Heart left ventricle (tissue), 16 donors: Measurements from ENCODE around the gene MED15. TPM values are rescaled to one million over a fixed set of nuclear protein-coding genes. Genes with fewer than 3 reads are reported as not detected.

Experiments
- ATAC-seq, 4 donors: fragments of 200-7000 bp; cut with Tn5 transposase; one replicate each; pipeline ENCODE4 v1.9.1; 2020 to 2022; ENCODE audit warnings: moderate library complexity in 4 of 4, mild to moderate bottlenecking in 3 of 4, moderate number of reproducible peaks in 1 of 4
- DNase-seq, 5 donors: peaks; one replicate each; pipeline ENCODE4 v3.0.0-alpha.2; 2020
- H3K27ac ChIP-seq, 12 donors: fragments of 200-600 bp; sonication (generic) in 4 of 12; one replicate each; pipeline versions ENCODE4 v1.5.0 to v1.8.0; 2016 to 2022; ENCODE audit warnings: mild to moderate bottlenecking in 2 of 12
- H3K27me3 ChIP-seq, 9 donors: fragments of 200-600 bp; sonication (generic) in 2 of 9; one replicate each; pipeline versions ENCODE4 v1.5.1 to v1.8.0; 2016 to 2022; ENCODE audit warnings: mild to moderate bottlenecking in 3 of 9
- H3K36me3 ChIP-seq, 9 donors: fragments of 200-600 bp; sonication (generic) in 2 of 9; one replicate each; pipeline versions ENCODE4 v1.5.0 to v1.8.0; 2018 to 2022; ENCODE audit warnings: mild to moderate bottlenecking in 2 of 9
- H3K4me1 ChIP-seq, 12 donors: fragments of 200-600 bp; sonication (generic) in 4 of 12; one replicate each; pipeline versions ENCODE4 v1.5.0 to v1.8.0; 2016 to 2022; ENCODE audit warnings: mild to moderate bottlenecking in 3 of 12
- H3K4me3 ChIP-seq, 12 donors: fragments of 200-600 bp; sonication (generic) in 4 of 12; one replicate each; pipeline versions ENCODE4 v1.5.0 to v1.8.0; 2017 to 2022; ENCODE audit warnings: mild to moderate bottlenecking in 9 of 12, moderate library complexity in 4 of 12
- H3K9me3 ChIP-seq, 12 donors: fragments of 200-600 bp; sonication (generic) in 4 of 12; one replicate each; pipeline versions ENCODE4 v1.5.0 to v1.8.0; 2016 to 2022; ENCODE audit warnings: mild to moderate bottlenecking in 1 of 12
- CTCF ChIP-seq, 12 donors: fragments of 200-600 bp; sonication (generic) in 4 of 12; IDR thresholded peaks; one replicate each; pipeline versions ENCODE4 v1.5.0 to v1.8.0; 2018 to 2022; ENCODE audit warnings: antibody characterized with exemption in 12 of 12, mild to moderate bottlenecking in 5 of 12
- POLR2A ChIP-seq, 2 donors: fragments of 450-650 bp; IDR thresholded peaks; one replicate each; pipeline ENCODE4 v1.6.1; 2017; ENCODE audit warnings: antibody characterized with exemption in 2 of 2, mild to moderate bottlenecking in 2 of 2, moderate library complexity in 2 of 2
- WGBS, 4 donors: extraction: QIAGEN DNeasy Blood & Tissue Kit in 2 of 4; methylation state at CpG; one replicate each; pipeline versions ENCODE4 v1.1.5 to v1.1.7; 2013 to 2018; 5-methylcytosine and 5-hydroxymethylcytosine counted together
- intact Hi-C, 10 donors: fragments of 100-400 bp; cut with DNase I; formaldehyde crosslinking; loops; one replicate each; pipeline versions ENCODE4 v1.11.1 to v1.14.2; 2022
- polyA plus RNA-seq, 2 donors: library from polyadenylated mRNA; stranded (reverse); fragments of 200-250 nt; gene quantifications; one replicate each; pipeline ENCODE4 v1.2.3, GENCODE V29; 2013
- total RNA-seq, 9 donors: library from RNA; depleted of rRNA in 2 of 9; stranded (reverse); fragments of >200 nt in 2 of 9; fragmentation: NEBNext Ultra II Directional in 3 of 9; extraction: Animal tissue kit (Norgen Biotek cat#: 25700) in 3 of 9; gene quantifications; one replicate each; pipeline versions ENCODE4 v1.1.0 to v1.2.4, GENCODE V29; 2016 to 2023
- donor health status: ischemic (EF 13 %, LVEDD 7.1; RV severe dilation, severe dysfunction).
- donor health status: healthy with polysubstance abuse.
- donor health status: DM: no; HTN: yes; CAD: no.
- donor health status: DM: no; HTN: no; CAD: no.
- donor health status: ischemic (EF 25% LVEDD 6.9; RV normal size, moderate dysfunction).
- donor health status: ischemic (EF 25% LVEDD 5.7; RV mildly dilated, moderate dysfunction).
- donor health status: healthy.
- donor health status: DM: yes; HTN: yes; CAD: no.
- donor health status: ischemic (EF 35%, LVEDD 5.7; RV mildly dilated, moderate dysfunction).
- donor health status: nonischemic (EF 11% LVEDD 7.7; RV severe dilation, severe dysfunction).
- donor health status: DM: yes; HTN: yes; CAD: no.
- donor health status: PGD.
- donor health status: ischemic (EF 29% LVEDD 5.4; RV normal size, mild dysfunction).
- donor health status: nonischemic (EF 23%, LVEDD 6.1; RV moderate dilation, normal function).

The MED15 gene
- total and polyA plus RNA-seq, 11 donors = 27.9 to 78.3 (median 43.0) TPM

- no peaks in the 10 kb centered on the region for H3K27me3 ChIP-seq
- no peak overlapping the region for H3K4me3 ChIP-seq
- H3K4me1 ChIP-seq = peaks cover 0 to 39% (median 18%) of the 10 kb centered on the region in 12 donors
- DNase-seq (no peak), ATAC-seq (no peak)
- H3K36me3 ChIP-seq = peaks cover 5 to 98% (median 84%) of the 10 kb centered on the region in 9 donors
- H3K27ac ChIP-seq = no peak overlapping the region
- intact Hi-C loops = loop anchor here in 4 of 10 donors (5.0 to 10.0 kb wide), 2 partner anchors 68 to 160 kb away; partner anchors contain the start of gene MED15 (in 2 of the 4)
- TF ChIP-seq CTCF (IDR thresholded peaks at IDR 0.05) (no peak), POLR2A (IDR thresholded peaks at IDR 0.05) (no peak)
- H3K9me3 ChIP-seq = no peaks in the 10 kb centered on the region
- WGBS, 4 donors = 95 to 97% (median 96%) methylated on average over 18 of the region's 18 CpGs
Observed at GRCh38 chr22:20574920-20575353, 67.5 kb downstream of the MED15 start.

GRCh38 chr22:20575724-20576444, 68.5 kb downstream of the MED15 start:
- Histone ChIP-seq H3K27me3 (no peaks in the 10 kb centered on the region), H3K4me3 (no peak overlapping the region), H3K9me3 (no peaks in the 10 kb centered on the region), H3K27ac (peak overlapping the region in 1 of 12 donors; percentile 50), H3K4me1 (peaks cover 0 to 35% (median 18%) of the 10 kb centered on the region in 12 donors), H3K36me3 (peaks cover 5 to 99% (median 82%) of the 10 kb centered on the region in 9 donors)
- TF ChIP-seq POLR2A (IDR thresholded peaks at IDR 0.05) = no peak
- TF ChIP-seq CTCF (IDR thresholded peaks at IDR 0.05) = no peak
- no peak for DNase-seq
- no peak for ATAC-seq
- WGBS, 4 donors = 92 to 94% (median 93%) methylated on average over 6 of the region's 6 CpGs
- intact Hi-C loops = loop anchor here in 2 of 10 donors (10.0 kb wide), 1 partner anchor 161 kb away; no protein-coding TSS in a partner anchor

- Histone ChIP-seq H3K36me3 (peaks cover 5 to 99% (median 80%) of the 10 kb centered on the region in 9 donors), H3K27me3 (no peaks in the 10 kb centered on the region), H3K4me1 (peaks cover 0 to 35% (median 18%) of the 10 kb centered on the region in 12 donors), H3K9me3 (no peaks in the 10 kb centered on the region), H3K27ac (peak overlapping the region in 1 of 12 donors; percentile 50), H3K4me3 (no peak overlapping the region)
- DNase-seq (no peak), ATAC-seq (peak in 2 of 4 donors; percentile 18 to 35)
- 77 to 91% (median 83%) methylated on average over 3 of the region's 3 CpGs for WGBS, 4 donors
- intact Hi-C loops = loop anchor here in 2 of 10 donors (10.0 kb wide), 1 partner anchor 162 kb away; no protein-coding TSS in a partner anchor
- no peak for TF ChIP-seq POLR2A (IDR thresholded peaks at IDR 0.05)
- TF ChIP-seq CTCF (IDR thresholded peaks at IDR 0.05) = no peak
Observed at GRCh38 chr22:20576445-20576816, 69.0 kb downstream of the MED15 start.

GRCh38 chr22:20577045-20577444, 69.6 kb downstream of the MED15 start:
- Histone ChIP-seq H3K4me3 (no peak overlapping the region), H3K27ac (no peak overlapping the region), H3K27me3 (no peaks in the 10 kb centered on the region), H3K36me3 (peaks cover 5 to 99% (median 77%) of the 10 kb centered on the region in 9 donors), H3K4me1 (peaks cover 0 to 35% (median 18%) of the 10 kb centered on the region in 12 donors), H3K9me3 (no peaks in the 10 kb centered on the region)
- 25 to 72% (median 61%) methylated on average over 1 of the region's 1 CpG for WGBS, 4 donors
- intact Hi-C loops = loop anchor here in 2 of 10 donors (10.0 kb wide), 1 partner anchor 162 kb away; no protein-coding TSS in a partner anchor
- no peak for TF ChIP-seq POLR2A (IDR thresholded peaks at IDR 0.05)
- no peak for TF ChIP-seq CTCF (IDR thresholded peaks at IDR 0.05)
- DNase-seq (no peak), ATAC-seq (no peak)
